Esophagus muscularis mucosa (tissue), 4 donors: ENCODE measurements around the gene LRP8. TPM values are rescaled to one million over a fixed set of nuclear protein-coding genes. Genes with fewer than 3 reads are reported as not detected.

Experiments used
- DNase-seq: peaks from one replicate; pipeline ENCODE4 v3.0.0-alpha.2; 2017; ENCODE audit errors: extremely low spot score
- H3K27ac ChIP-seq, 4 donors: fragments of 200-600 bp; sonication (generic); replicated peaks in 1 of 4; 1 replicate in 3 of 4; 2 replicates in 1 of 4; pipeline ENCODE4 v1.5.1; 2016 to 2019; ENCODE audit warnings: mild to moderate bottlenecking in 1 of 4
- H3K27me3 ChIP-seq, 4 donors: fragments of 200-600 bp; sonication (generic); one replicate each; pipeline versions ENCODE4 v1.5.1 to v1.6.0; 2016 to 2019
- H3K36me3 ChIP-seq, 4 donors: fragments of 200-600 bp; sonication (generic); one replicate each; pipeline ENCODE4 v1.5.1; 2016 to 2019
- H3K4me1 ChIP-seq, 4 donors: fragments of 200-600 bp; sonication (generic); one replicate each; pipeline ENCODE4 v1.5.1; 2016 to 2019
- H3K4me3 ChIP-seq, 4 donors: fragments of 200-600 bp; sonication (generic); 1 replicate in 2 of 4; 2 replicates in 2 of 4; pipeline ENCODE4 v1.5.1; 2016 to 2019; ENCODE audit warnings: mild to moderate bottlenecking in 4 of 4, moderate library complexity in 1 of 4
- H3K9me3 ChIP-seq, 4 donors: fragments of 200-600 bp; sonication (generic); 1 replicate in 3 of 4; 2 replicates in 1 of 4; pipeline ENCODE4 v1.5.1; 2016 to 2019
- CTCF ChIP-seq, 3 experiments: fragments of 200-600 bp in 2 of 3; fragments of 450-650 bp in 1 of 3; sonication (generic) in 2 of 3; IDR thresholded peaks; one replicate each; pipeline ENCODE4 v1.5.1; 2017 to 2019; ENCODE audit warnings: antibody characterized with exemption in 3 of 3, mild to moderate bottlenecking in 2 of 3, moderate library complexity in 1 of 3
- EP300 ChIP-seq: sonication (generic); formaldehyde crosslinking; IDR thresholded peaks from one replicate; pipeline ENCODE4 v1.6.1; 2017; ENCODE audit warnings: antibody characterized with exemption
- POLR2A ChIP-seq: fragments of 450-650 bp; IDR thresholded peaks from one replicate; pipeline ENCODE4 v1.6.1; 2017; ENCODE audit warnings: antibody characterized with exemption, moderate library complexity, mild to moderate bottlenecking, low read depth
- POLR2AphosphoS5 ChIP-seq, 2 donors: sonication (generic); formaldehyde crosslinking; IDR thresholded peaks; one replicate each; pipeline ENCODE4 v1.6.1; 2017; ENCODE audit warnings: antibody characterized with exemption in 2 of 2
- WGBS: methylation state at CpG from one replicate; pipeline ENCODE4 v1.1.5; 2018; 5-methylcytosine and 5-hydroxymethylcytosine counted together
- intact Hi-C: fragments of 100-400 bp; cut with DNase I; formaldehyde crosslinking; loops from one replicate; pipeline ENCODE4 v1.15.1; 2023
- total RNA-seq, 4 donors: library from RNA; depleted of rRNA; stranded (reverse); fragments of >200 nt; gene quantifications; one replicate each; pipeline versions ENCODE4 v1.1.0 to v1.2.1, GENCODE V29; 2016

Gene LRP8
- total RNA-seq, 4 donors from 2014 or later, result 0.83 to 6.0 (median 1.9) TPM

GRCh38 chr1:53356637-53357036 is 28.8 kb upstream of the LRP8 start:
- TF ChIP-seq POLR2AphosphoS5 (IDR thresholded peaks at IDR 0.05) (no peak), EP300 (no peak), CTCF (IDR thresholded peaks at IDR 0.05) (no peak), POLR2A (no peak)
- intact Hi-C loops, result no loop called here
- no peaks in the 10 kb centered on the region for H3K36me3 ChIP-seq

GRCh38 chr1:53354119-53354518 is 26.2 kb upstream of the LRP8 start:
- DNase-seq, result no peak
- Histone ChIP-seq H3K27ac (no peak overlapping the region), H3K4me1 (no peaks in the 10 kb centered on the region), H3K4me3 (no peak overlapping the region), H3K27me3 (no peaks in the 10 kb centered on the region), H3K36me3 (no peaks in the 10 kb centered on the region), H3K9me3 (peaks cover 0 to 22% (median 14%) of the 10 kb centered on the region in 4 donors)
- no peak for TF ChIP-seq CTCF (IDR thresholded peaks at IDR 0.05)
- TF ChIP-seq POLR2A, result no peak
- intact Hi-C loops, result no loop called here

More at GRCh38 chr1:53356637-53357036, 28.8 kb upstream of the LRP8 start:
- H3K9me3 ChIP-seq, result peaks cover 0 to 22% (median 14%) of the 10 kb centered on the region in 4 donors
- peaks cover 0 to 4% (median 0%) of the 10 kb centered on the region in 4 donors for H3K27me3 ChIP-seq
- no peak overlapping the region for H3K4me3 ChIP-seq
- no peaks in the 10 kb centered on the region for H3K4me1 ChIP-seq
- no peak overlapping the region for H3K27ac ChIP-seq
- DNase-seq, result no peak

- no peak for TF ChIP-seq CTCF (IDR thresholded peaks at IDR 0.05)
- no peak for TF ChIP-seq EP300
- TF ChIP-seq POLR2AphosphoS5 (IDR thresholded peaks at IDR 0.05), result no peak
- TF ChIP-seq POLR2A, result no peak
- H3K4me1 ChIP-seq, result no peaks in the 10 kb centered on the region
- 90% methylated on average over 1 of the region's 1 CpG for WGBS
- no peak overlapping the region for H3K4me3 ChIP-seq
- DNase-seq, result peak; percentile 34
- intact Hi-C loops, result no loop called here
- H3K9me3 ChIP-seq, result peaks cover 0 to 16% (median 11%) of the 10 kb centered on the region in 4 donors
- H3K36me3 ChIP-seq, result no peaks in the 10 kb centered on the region
- no peak overlapping the region for H3K27ac ChIP-seq
- H3K27me3 ChIP-seq, result no peaks in the 10 kb centered on the region
Measured at GRCh38 chr1:53352561-53352960, 24.7 kb upstream of the LRP8 start.

- Histone ChIP-seq H3K36me3 (no peaks in the 10 kb centered on the region), H3K27me3 (no peaks in the 10 kb centered on the region), H3K4me1 (no peaks in the 10 kb centered on the region), H3K9me3 (peaks cover 0 to 3% (median 1%) of the 10 kb centered on the region in 4 donors), H3K4me3 (no peak overlapping the region), H3K27ac (no peak overlapping the region)
- DNase-seq, result peak; percentile 55
- WGBS, result 91% methylated on average over 8 of the region's 8 CpGs
- intact Hi-C loops, result no loop called here
- TF ChIP-seq CTCF (IDR thresholded peaks at IDR 0.05), result no peak
- TF ChIP-seq EP300, result no peak
- TF ChIP-seq POLR2A, result no peak
- TF ChIP-seq POLR2AphosphoS5 (IDR thresholded peaks at IDR 0.05), result no peak
Measured at GRCh38 chr1:53350853-53351767, 23.2 kb upstream of the LRP8 start.
